Raji (cell line): ENCODE data around the gene MOCS1.

Experiments
- POLR2A ChIP-seq: IDR thresholded peaks from 2 replicates; pipeline ENCODE4 v1.6.1; 2011; ENCODE audit warnings: low read depth, low read length, control low read depth; ENCODE audit not compliant: insufficient read depth

The MOCS1 gene

GRCh38 chr6:39901670-39902069 is 32.6 kb downstream of the MOCS1 start:
- TF ChIP-seq POLR2A, result no peak

DNA sequence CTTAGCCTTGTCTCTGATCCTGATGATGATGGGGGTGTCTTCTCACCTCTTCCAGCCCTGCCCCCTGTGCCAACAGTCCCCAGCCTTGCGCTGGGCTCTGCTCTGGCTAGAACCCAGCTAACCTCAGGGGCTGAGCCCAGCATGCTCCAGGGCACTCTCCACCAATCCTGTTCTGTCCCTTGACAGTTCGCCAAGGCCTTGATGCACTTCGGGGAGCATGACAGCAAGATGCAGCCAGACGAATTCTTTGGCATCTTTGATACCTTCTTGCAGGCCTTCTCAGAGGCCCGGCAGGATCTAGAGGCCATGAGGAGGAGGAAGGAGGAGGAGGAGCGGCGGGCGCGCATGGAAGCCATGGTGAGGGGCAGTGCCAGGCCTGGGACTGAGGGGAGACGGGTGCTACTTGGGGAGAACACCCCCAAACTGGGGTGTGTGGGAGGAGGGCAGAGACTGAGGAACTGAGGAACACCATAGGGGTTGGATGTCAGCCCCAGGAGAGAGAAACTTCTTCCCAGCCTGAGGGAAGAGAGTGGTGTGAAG is 33.1 kb downstream of the MOCS1 start:
- no peak for TF ChIP-seq POLR2A

DNA sequence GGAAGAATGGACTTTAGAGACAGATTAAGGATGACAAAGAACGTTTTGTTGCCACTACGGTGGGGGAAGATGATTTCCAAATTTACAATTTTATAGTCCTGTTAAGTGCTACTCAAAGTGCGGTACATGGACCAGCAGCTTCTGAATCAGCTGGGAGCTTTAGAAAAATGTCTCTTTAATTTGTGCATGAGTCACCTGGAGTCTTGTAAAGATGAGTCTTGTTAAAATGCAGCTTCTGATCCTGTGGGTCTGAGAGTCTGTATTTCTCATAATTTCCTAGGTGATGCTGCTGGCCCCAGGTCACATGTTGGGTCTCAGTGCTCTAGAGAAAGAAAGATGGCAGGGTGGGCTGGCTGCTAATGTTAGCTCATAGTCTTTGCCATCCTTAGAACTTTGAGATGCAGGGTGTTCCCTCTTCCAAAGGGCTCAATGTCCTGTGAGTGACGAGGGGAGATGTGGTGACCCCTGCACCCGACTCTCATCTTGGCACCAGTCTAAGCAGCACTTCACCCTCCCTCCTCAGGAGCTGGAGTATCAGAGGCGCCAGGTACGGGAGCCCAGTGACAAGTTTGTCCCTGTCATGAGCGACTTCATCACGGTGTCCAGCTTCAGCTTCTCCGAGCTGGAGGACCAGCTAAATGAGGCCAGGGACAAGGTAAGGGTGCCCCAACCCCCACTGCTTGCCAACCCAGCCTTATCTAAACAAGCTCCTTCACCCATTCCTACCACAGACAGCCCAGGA is 34.5 kb downstream of the MOCS1 start:
- no peak for TF ChIP-seq POLR2A

GRCh38 chr6:39898625-39899024 is 35.6 kb downstream of the MOCS1 start:
- no peak for TF ChIP-seq POLR2A

DNA sequence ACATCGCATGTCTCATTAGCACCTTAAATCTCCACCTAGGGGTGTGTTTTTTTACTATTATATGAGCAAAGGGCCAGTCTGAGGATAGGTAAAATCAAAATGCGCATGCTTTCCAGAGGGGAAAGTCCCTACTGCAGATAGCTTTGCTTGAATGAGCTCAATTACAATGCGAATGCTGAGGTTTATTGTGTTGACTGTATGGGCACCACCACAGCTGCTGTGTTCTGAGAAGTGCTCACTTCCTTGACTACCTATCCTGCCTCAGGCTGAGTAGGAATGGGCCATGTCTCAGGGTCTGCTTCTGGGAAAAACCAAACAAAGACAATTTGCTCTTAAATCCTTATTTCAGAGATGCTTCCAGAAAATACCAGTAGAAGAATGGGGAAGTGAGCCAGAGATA is 36.6 kb downstream of the MOCS1 start:
- TF ChIP-seq POLR2A, result no peak

- TF ChIP-seq POLR2A, result no peak
These were observed 37.6 kb downstream of the MOCS1 start for GRCh38 chr6:39896701-39897100.

DNA sequence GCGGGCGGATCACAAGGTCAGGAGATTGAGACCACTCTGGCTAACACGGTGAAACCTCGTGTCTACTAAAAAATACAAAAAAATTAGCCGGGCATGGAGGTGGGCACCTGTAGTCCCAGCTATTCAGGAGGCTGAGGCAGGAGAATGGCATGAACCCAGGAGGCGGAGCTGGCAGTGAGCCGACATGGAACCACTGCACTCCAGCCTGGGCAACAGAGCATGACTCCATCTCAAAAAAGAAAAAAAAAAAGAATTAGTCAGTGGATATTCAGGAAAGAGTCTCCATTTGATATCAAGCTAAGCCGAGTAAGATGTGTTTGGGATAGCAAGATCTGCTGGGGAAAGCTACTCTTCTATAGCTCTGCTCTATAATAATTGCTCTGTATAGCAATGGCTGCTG is 41.0 kb downstream of the MOCS1 start:
- TF ChIP-seq POLR2A, result no peak

- no peak for TF ChIP-seq POLR2A
These were observed 41.7 kb downstream of the MOCS1 start for GRCh38 chr6:39892490-39893129.

DNA sequence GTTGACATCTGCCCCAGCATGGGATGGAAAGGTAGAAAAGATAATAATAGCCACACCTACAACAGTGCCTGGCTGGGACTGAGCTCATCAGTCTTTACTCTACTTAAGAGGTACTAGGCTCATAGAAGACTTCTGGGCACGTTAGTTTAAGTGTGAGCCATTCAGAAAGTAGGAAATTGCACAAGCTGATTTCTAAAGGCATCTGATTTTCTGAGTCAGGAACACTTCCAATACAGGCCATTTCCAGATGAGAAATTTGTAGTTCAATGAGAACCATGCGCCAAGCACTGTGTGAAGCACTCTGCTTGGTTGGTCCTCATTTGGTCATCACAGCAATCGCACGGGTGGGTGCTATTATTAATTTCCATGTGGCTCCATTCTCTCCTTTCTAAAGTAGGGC is 42.3 kb downstream of the MOCS1 start:
- no peak for TF ChIP-seq POLR2A

GRCh38 chr6:39891353-39891752 is 42.9 kb downstream of the MOCS1 start:
- no peak for TF ChIP-seq POLR2A

DNA sequence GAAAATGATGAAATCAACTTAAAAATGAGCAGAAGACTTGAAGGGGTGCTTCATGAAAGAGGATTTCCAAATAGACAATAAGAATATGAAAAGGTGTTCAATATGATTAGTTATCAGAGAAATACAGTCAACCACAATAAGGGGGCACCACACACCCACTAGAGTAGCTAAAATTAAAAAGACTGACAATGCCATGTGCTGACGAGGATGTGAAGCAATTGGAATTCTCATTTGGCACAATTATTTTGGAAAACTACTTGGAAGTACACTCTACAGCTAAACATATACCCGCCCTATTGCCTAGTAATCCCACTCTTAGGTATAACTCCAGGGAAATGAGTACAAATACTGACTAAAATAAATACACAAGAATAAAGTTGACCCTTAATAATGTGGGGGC is 45.0 kb downstream of the MOCS1 start:
- TF ChIP-seq POLR2A, result no peak

DNA sequence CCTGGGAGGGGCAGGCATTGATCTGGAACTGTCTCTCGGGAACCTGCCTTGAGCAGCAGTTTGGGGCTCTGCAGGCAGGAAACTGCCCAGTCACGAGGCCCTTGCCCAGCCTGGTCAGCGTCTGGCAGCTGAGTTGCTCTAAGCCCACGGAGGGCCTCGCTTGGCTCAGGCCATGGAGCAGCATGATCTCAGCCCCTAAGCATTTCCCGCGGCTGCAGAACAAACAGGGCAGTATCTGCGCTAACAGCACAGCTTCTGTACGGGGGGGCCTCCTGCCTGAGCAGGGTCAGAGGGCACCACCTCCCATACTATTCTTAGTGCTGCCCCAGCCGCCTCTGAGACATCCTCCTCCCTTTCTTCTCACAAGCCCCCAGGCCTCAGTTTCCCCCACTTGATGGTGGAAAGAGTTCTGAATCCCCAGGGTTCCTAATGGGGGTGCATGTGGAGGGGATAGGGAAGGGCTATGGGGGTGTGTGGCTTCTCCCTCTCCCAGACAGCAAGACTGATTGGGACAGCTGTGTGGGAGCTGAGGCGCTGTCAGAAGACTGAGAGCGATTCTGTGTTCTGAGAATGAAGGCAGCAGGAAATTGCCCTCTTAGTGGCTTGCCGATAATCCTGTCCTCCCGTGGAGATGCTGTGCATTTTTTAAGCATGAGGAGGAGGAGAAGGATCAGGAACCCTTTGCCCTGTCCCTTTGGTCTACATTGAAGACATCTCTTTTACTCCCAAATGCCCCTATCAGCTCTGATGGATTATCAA is 46.4 kb downstream of the MOCS1 start:
- TF ChIP-seq POLR2A, result no peak

GRCh38 chr6:39886871-39887270 is 47.4 kb downstream of the MOCS1 start:
- no peak for TF ChIP-seq POLR2A

GRCh38 chr6:39885691-39886090 is 48.6 kb downstream of the MOCS1 start:
- TF ChIP-seq POLR2A, result no peak

DNA sequence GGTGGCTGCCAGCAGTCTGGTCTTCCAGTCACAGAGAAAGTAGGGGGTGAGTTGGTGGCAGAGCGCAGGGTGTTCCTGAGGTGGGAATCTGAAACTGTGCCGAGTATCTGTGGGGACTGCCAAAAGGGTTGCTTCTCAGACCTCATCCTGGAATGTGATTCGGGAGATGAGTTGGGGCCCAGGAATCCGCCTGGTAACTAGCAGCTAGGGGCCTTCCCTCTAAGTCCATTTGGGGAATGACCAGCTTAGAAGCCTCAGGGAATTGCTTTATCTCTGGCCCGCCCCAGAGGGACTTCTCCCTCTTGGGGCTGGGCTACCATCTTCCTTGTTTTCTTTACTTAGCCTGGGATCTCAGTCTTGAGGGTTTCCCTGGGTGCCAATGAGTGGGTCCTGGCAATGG is 49.6 kb downstream of the MOCS1 start:
- TF ChIP-seq POLR2A, result no peak

- no peak for TF ChIP-seq POLR2A
These were observed 51.7 kb downstream of the MOCS1 start for GRCh38 chr6:39882531-39882899.

GRCh38 chr6:39881851-39882530 is 52.3 kb downstream of the MOCS1 start:
- TF ChIP-seq POLR2A, result no peak
